Stimulated activated CD8-positive, alpha-beta memory T cell treated with anti-CD3 and anti-CD28 coated beads, Interleukin-12 subunit alpha, Interleukin-12 subunit beta, amount 100 ng/mL, for 24 hours (primary cell): ENCODE measurements around the gene RHOBTB1.
"Not testable (repeated sequence)": the region's sequence is repeated elsewhere in the genome, so short reads cannot be mapped to it uniquely, and the experiment has no call there.

ENCODE experiments used
- DNase-seq: peaks from one replicate; pipeline ENCODE4 v3.0.0-alpha.2; 2020; ENCODE audit errors: extremely low read depth

RHOBTB1 gene

GRCh38 chr10:60868946-60869345, 75.0 kb downstream of the RHOBTB1 start:
- no peak for DNase-seq

- no peak for DNase-seq
Observed at GRCh38 chr10:60865198-60865783, 78.7 kb downstream of the RHOBTB1 start.

DNA sequence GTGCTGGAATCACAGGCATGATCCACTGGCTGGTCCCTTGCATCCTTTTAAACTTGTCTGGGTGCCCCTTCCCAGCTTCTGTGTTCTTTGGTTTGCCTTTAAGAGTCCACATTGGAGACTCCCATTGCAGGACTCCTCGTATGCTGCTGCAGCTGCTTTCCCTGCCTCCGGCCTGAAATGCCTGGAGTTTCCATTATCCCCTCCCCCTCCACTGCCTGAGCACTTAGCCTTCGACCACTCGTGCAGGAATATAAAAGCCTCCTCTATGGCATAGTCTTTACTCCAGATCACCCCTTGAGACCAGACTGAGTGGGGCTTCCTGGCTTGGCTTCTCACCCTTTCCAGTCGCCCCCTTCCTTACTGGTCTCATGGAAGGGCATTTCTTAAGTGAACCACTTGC, 80.2 kb downstream of the RHOBTB1 start:
- no peak for DNase-seq

- no peak for DNase-seq
Observed at GRCh38 chr10:60862517-60862916, 81.5 kb downstream of the RHOBTB1 start.

DNA sequence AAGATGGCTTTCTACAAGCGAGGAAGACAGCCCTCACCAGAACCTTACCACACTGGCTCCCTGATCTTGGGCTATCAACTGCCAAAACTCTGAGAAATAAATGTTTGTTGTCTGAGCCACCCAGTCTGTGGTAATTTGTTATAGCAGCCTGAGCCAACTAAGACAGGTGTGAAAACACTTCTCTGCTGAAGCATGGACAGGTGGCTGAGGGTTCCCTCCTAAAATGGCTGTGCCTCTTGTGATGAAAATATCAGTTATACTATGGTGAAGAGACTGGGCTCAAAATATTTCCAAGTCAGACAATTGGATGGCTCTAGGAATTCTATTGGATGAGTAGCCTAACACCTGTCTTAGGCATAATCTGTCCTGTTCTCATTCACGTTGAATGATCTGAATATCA, 87.6 kb downstream of the RHOBTB1 start:
- DNase-seq = no peak

GRCh38 chr10:60853637-60854036, 90.3 kb downstream of the RHOBTB1 start:
- DNase-seq = no peak

DNA sequence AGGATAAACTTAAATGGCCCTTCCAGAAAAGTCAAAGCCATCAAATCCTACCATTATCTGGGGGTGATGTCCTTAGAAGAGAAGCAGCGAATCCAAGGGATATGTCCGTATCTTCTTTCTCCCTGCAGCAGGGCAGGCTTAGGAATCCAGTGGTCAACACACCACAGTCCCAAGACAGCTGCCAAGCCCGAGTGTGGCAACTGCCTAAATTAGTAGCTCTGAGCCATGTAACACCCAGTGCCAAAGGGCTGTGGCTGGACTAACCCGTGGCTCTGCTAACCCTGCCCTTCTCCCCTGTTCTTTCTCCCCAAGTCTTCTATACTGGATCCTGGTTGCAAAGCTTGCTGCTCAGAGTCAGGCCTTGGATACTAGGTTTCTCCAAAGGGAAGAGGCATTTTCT, 90.9 kb downstream of the RHOBTB1 start:
- no peak for DNase-seq

- no peak for DNase-seq
Observed at GRCh38 chr10:60849740-60850139, 94.2 kb downstream of the RHOBTB1 start.

GRCh38 chr10:60849217-60849616, 94.8 kb downstream of the RHOBTB1 start:
- no peak for DNase-seq

DNA sequence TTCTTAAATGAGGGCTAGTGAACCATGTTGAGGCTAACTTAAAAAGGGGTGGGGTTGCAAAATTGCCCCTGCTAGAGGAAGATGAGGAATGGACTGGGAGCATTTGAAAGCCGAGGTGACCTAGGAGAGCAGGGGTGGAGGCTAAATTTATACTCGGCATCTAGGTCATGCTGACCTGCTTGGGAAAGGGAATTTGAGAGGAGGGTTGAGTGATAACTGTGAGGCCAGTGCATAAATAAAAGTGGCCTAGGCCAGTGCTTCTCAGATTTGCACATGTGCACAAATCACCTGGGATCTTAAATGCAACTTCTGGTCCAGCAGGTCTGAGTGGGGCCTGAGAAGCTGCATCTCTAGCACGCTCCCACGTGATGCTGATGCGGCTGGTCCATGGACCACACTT, 95.3 kb downstream of the RHOBTB1 start:
- DNase-seq = no peak

- DNase-seq = no peak
Observed at GRCh38 chr10:60848126-60848525, 95.9 kb downstream of the RHOBTB1 start.

GRCh38 chr10:60846173-60846572, 97.8 kb downstream of the RHOBTB1 start:
- no peak for DNase-seq

DNA sequence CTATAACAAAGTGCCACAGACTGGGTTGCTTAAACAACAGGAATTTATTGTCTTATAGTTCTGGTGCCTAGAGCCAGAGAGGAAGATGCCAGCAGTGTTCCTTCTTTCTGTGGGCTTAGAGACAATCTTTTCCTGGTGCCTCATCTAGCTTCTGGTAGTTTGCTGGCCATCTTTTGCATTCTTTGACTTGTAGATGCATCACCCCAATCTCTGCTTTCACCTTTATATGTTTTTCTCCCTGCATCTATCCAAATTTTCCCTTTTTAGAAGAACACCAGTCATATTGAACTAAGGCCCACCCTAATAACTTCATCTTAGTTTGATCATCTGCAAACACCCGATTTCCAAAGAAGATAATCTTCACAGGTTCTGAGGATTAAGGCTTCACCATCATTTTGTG, 98.9 kb downstream of the RHOBTB1 start:
- DNase-seq = no peak

GRCh38 chr10:60842694-60843093, 101.3 kb downstream of the RHOBTB1 start:
- no peak for DNase-seq

DNA sequence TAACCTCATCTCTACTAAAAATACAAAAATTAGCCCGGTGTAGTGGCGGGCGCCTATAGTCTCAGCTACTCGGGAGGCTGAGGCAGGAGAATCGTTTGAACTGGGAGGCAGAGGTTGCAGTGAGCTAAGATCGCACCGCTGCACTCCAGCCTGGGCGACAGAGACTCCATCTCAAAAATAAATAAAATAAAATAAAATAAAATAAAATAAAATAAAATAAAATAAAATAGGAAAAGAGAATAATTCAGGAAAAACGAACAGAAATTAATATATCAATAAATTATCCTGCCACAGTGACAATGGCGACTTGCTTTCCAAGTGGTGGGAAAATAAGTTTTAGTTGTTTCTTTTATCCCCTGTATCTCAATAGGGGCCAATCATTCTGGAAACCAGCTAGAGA, 102.8 kb downstream of the RHOBTB1 start:
- not testable (repeated sequence) for DNase-seq

GRCh38 chr10:60835049-60835448, 108.9 kb downstream of the RHOBTB1 start:
- no peak for DNase-seq

GRCh38 chr10:60834401-60834800, 109.6 kb downstream of the RHOBTB1 start:
- DNase-seq = no peak

GRCh38 chr10:60832136-60832535, 111.8 kb downstream of the RHOBTB1 start:
- DNase-seq = not testable (repeated sequence)

DNA sequence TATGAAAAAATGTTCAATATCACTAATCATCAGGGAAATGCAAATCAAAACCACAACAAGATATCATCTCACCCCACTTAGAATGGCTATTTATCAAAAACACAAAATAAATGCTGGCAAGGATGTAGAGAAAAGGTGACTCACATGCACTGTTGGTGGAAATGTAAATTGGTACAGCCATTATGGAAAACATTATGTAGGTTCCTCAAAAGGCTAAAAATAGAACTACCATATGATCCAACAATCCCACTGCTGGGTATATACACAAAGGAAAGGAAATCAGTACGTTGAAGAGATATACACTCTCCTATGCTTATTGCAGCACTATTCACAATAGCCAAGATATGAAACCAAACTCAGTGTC, 115.5 kb downstream of the RHOBTB1 start:
- no peak for DNase-seq

DNA sequence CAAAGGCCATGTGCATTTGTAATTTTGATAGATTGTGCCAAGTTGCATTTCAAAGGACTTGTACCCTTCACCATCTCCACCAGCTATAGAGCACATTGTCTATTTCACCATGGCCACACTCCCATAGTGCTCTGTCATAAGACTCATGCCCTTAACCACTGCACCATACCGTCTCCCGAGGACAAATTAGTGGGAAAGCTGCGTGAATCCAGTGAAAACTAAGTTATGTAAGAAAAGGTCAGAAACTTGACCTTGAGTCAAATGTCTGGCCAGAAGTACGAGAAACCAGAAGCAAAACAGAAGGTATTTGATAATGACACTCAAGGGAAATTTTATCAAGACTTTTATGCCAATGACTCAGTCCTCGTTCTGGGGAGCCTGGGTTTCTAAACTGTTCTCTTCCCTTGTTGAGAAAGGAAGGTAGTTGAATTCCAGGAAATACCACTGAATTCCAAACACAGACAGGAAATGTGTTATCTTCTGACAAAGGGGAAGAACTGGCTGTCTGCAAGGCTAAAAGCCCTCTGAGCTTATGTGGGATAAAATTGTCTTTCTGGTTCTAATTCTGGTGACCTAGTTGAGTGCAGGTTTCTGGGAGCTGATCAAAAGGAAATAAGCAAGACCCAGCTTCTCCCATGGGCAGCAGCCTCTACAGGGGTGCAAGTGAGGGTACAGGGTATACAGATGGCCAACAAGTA, 116.0 kb downstream of the RHOBTB1 start:
- DNase-seq = no peak

DNA sequence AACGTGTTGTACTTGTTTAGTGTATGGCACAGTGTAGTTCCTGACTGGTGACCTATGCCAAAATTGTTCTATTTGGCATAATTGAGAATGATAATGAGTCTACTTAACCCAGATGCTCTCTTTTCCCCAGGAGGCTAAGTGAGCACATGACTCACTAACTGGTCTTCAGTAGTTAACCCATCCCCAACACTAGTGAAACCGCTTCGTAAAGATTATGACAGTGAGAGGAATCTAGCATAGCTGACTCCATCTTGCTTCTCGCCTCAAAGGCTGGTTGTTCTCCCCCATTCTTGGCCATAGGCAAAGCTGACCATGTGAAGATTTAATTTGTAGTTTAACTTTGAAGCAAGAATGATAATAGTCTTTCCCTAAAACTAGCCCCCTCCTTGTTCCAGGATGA, 118.5 kb downstream of the RHOBTB1 start:
- DNase-seq = no peak

GRCh38 chr10:60823324-60823723, 120.7 kb downstream of the RHOBTB1 start:
- no peak for DNase-seq

GRCh38 chr10:60822809-60823208, 121.2 kb downstream of the RHOBTB1 start:
- no peak for DNase-seq

- DNase-seq = no peak
Observed at GRCh38 chr10:60821656-60822055, 122.3 kb downstream of the RHOBTB1 start.
